Measurements from ENCODE around the gene PSTPIP2. TPM values are rescaled to one million over a fixed set of nuclear protein-coding genes. Genes with fewer than 3 reads are reported as not detected.

PSTPIP2 gene
- total RNA-seq, 1 donor from 2014 or later, result 9.1 TPM

GRCh38 chr18:46054956-46055837, 16.9 kb downstream of the PSTPIP2 start:
- Mint-ChIP-seq H3K36me3 (ENCODE audit: low read depth, unreplicated experiment) (peaks cover 1% of the 10 kb centered on the region), H3K9me3 (ENCODE audit: unreplicated experiment) (no peaks in the 10 kb centered on the region), H3K27me3 (ENCODE audit: low read depth, unreplicated experiment) (peaks cover 3% of the 10 kb centered on the region), H3K4me3 (ENCODE audit: unreplicated experiment) (no peak overlapping the region), H3K4me1 (ENCODE audit: low read depth, unreplicated experiment) (peaks cover 12% of the 10 kb centered on the region), H3K27ac (ENCODE audit: unreplicated experiment) (no peak overlapping the region)
- Histone ChIP-seq H3K9ac (ENCODE audit: low read length) (no peak overlapping the region), H4K20me1 (ENCODE audit: insufficient read depth, low read length) (peaks cover 6% of the 10 kb centered on the region), H3K9me3 (ENCODE audit: insufficient read depth, low read depth, low read length) (no peaks in the 10 kb centered on the region), H3K4me1 (ENCODE audit: insufficient read depth, low read length) (peaks cover 6% of the 10 kb centered on the region), H3K27ac (ENCODE audit: low read depth, low read length) (no peak overlapping the region), H3K4me3 (ENCODE audit: insufficient read depth, low read depth, low read length) (no peak overlapping the region), H3K27me3 (ENCODE audit: insufficient read depth, low read length) (no peaks in the 10 kb centered on the region), H3K36me3 (ENCODE audit: insufficient read depth, low read length) (no peaks in the 10 kb centered on the region), H2AFZ (ENCODE audit: low read depth, low read length) (no peak overlapping the region), H3K4me2 (ENCODE audit: low read length) (no peak overlapping the region), H3K79me2 (ENCODE audit: insufficient read depth, low read length) (no peaks in the 10 kb centered on the region)
- TF ChIP-seq CTCF (IDR thresholded peaks at IDR 0.05; ENCODE audit: insufficient read depth, low read depth, low read length) (no peak), EZH2 (IDR thresholded peaks at IDR 0.05; ENCODE audit: insufficient read depth, low read length) (no peak)
- no peak for FAIRE-seq
- no peak for DNase-seq (ENCODE audit: low read depth)

- Histone ChIP-seq H3K79me2 (ENCODE audit: insufficient read depth, low read length) (no peaks in the 10 kb centered on the region), H3K9me3 (ENCODE audit: insufficient read depth, low read depth, low read length) (no peaks in the 10 kb centered on the region), H3K9ac (ENCODE audit: low read length) (no peak overlapping the region), H3K27me3 (ENCODE audit: insufficient read depth, low read length) (no peaks in the 10 kb centered on the region), H3K4me3 (ENCODE audit: insufficient read depth, low read depth, low read length) (no peak overlapping the region), H3K4me2 (ENCODE audit: low read length) (no peak overlapping the region), H2AFZ (ENCODE audit: low read depth, low read length) (no peak overlapping the region), H3K36me3 (ENCODE audit: insufficient read depth, low read length) (no peaks in the 10 kb centered on the region), H3K27ac (ENCODE audit: low read depth, low read length) (no peak overlapping the region), H4K20me1 (ENCODE audit: insufficient read depth, low read length) (peaks cover 6% of the 10 kb centered on the region), H3K4me1 (ENCODE audit: insufficient read depth, low read length) (peaks cover 6% of the 10 kb centered on the region)
- no peaks in the 10 kb centered on the region for H3K9me3 Mint-ChIP-seq (ENCODE audit: unreplicated experiment)
- DNase-seq (ENCODE audit: low read depth) (no peak), FAIRE-seq (no peak)
- peaks cover 3% of the 10 kb centered on the region for H3K27me3 Mint-ChIP-seq (ENCODE audit: low read depth, unreplicated experiment)
- no peak overlapping the region for H3K4me3 Mint-ChIP-seq (ENCODE audit: unreplicated experiment)
- TF ChIP-seq EZH2 (IDR thresholded peaks at IDR 0.05; ENCODE audit: insufficient read depth, low read length) (no peak), CTCF (IDR thresholded peaks at IDR 0.05; ENCODE audit: insufficient read depth, low read depth, low read length) (no peak)
- H3K36me3 Mint-ChIP-seq (ENCODE audit: low read depth, unreplicated experiment), result peaks cover 1% of the 10 kb centered on the region
- peaks cover 12% of the 10 kb centered on the region for H3K4me1 Mint-ChIP-seq (ENCODE audit: low read depth, unreplicated experiment)
- H3K27ac Mint-ChIP-seq (ENCODE audit: unreplicated experiment), result no peak overlapping the region
Measured at GRCh38 chr18:46053368-46054095, 18.5 kb downstream of the PSTPIP2 start.

All from astrocyte (in vitro differentiated cells and primary cell).